Adrenal gland (tissue), 5 donors: ENCODE measurements around the gene PLBD2.

ENCODE experiments used
- CTCF ChIP-seq, 6 experiments: fragments of 450-650 bp in 4 of 6; fragments of 200-600 bp in 2 of 6; sonication (generic) in 1 of 6; IDR thresholded peaks; 1 replicate in 5 of 6; 2 replicates in 1 of 6; pipeline versions ENCODE4 v1.5.1 to v1.8.0; 2016 to 2021; ENCODE audit warnings: antibody characterized with exemption in 6 of 6, mild to moderate bottlenecking in 2 of 6, moderate library complexity in 1 of 6
- POLR2A ChIP-seq, 2 donors: fragments of 450-650 bp; IDR thresholded peaks; one replicate each; pipeline ENCODE4 v1.6.1; 2017; ENCODE audit warnings: antibody characterized with exemption in 2 of 2, mild to moderate bottlenecking in 2 of 2, moderate library complexity in 1 of 2
- donor health status: DM: no; HTN: no; CAD: no.

- no peak for TF ChIP-seq CTCF (IDR thresholded peaks at IDR 0.05)
- TF ChIP-seq POLR2A (IDR thresholded peaks at IDR 0.05), result no peak
Measured at GRCh38 chr12:113373440-113373839, 15.1 kb downstream of the PLBD2 start.
